ENCODE measurements around the gene EVA1A.
"Not testable (repeated sequence)": the region's sequence is repeated elsewhere in the genome, so short reads cannot be mapped to it uniquely, and the experiment has no call there.

Gene EVA1A

DNA sequence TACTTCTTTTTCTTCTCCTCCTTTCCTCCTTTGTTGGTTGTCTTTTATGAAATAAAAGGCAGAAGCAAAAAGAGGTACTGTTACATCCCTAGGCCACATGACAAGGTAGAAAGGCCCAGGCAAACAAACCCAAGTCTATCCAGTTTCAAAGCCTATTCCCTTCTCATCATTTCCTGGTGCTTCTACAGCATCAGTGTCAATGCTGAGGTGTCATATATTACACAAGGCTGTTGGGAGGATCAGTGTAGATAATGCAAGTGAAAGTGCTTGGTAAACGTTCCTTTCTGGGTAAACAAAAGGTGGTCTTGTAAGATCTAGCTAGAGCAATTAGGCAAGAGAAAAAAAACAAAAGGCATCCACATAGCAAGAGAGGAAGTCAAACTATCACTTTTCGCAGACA, 64.9 kb downstream of the EVA1A start:
- Histone ChIP-seq H3K36me3 (ENCODE audit: control insufficient read depth, insufficient read depth, low read length) (peaks cover 7% of the 10 kb centered on the region), H3K9me3 (ENCODE audit: control insufficient read depth, low read length) (no peaks in the 10 kb centered on the region), H3K27ac (ENCODE audit: low read depth, low read length, severe bottlenecking) (no peak overlapping the region), H3K4me1 (ENCODE audit: control insufficient read depth, insufficient read depth, low read length, poor library complexity, severe bottlenecking) (peaks cover 2% of the 10 kb centered on the region), H3K4me3 (ENCODE audit: extremely low read depth, insufficient read depth, low read length, poor library complexity, severe bottlenecking) (no peak overlapping the region)
- WGBS, 2 experiments (ENCODE audit: insufficient coverage in 2 of 2): 64 to 80% methylated on average over 1 to 2 of the region's 2 CpGs

GRCh38 chr2:75494137-75494769, 66.5 kb downstream of the EVA1A start:
- Histone ChIP-seq H3K27ac (ENCODE audit: low read depth, low read length, severe bottlenecking) (no peak overlapping the region), H3K4me1 (ENCODE audit: control insufficient read depth, insufficient read depth, low read length, poor library complexity, severe bottlenecking) (peaks cover 2% of the 10 kb centered on the region), H3K36me3 (ENCODE audit: control insufficient read depth, insufficient read depth, low read length) (peaks cover 7% of the 10 kb centered on the region), H3K9me3 (ENCODE audit: control insufficient read depth, low read length) (no peaks in the 10 kb centered on the region), H3K4me3 (ENCODE audit: extremely low read depth, insufficient read depth, low read length, poor library complexity, severe bottlenecking) (no peak overlapping the region)
- WGBS, 2 experiments (ENCODE audit: insufficient coverage in 2 of 2): 91 to 97% methylated on average over 3 to 6 of the region's 6 CpGs

DNA sequence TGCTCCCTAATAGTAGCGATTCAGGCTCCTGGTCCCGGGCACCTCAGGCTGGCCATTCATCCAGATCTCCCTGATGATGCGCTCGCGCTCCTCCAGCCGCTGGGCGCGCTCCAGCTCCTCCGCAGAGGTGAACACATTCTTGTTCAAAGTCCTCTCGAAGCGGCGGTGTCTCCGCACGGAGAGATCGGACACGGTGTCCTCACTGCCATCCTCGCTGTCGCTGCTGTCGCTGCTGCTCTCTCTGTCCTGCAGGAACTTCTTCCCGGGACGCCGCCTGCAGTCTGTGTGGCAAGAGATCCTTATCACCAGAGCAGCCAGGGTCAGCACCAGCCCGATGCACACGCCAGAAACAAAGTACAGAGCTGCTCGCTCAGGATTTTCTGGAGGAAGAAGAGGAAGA, 67.5 kb downstream of the EVA1A start:
- H3K4me1 ChIP-seq (ENCODE audit: control insufficient read depth, insufficient read depth, low read length, poor library complexity, severe bottlenecking): peaks cover 2% of the 10 kb centered on the region
- 92 to 97% methylated on average over 19 to 25 of the region's 25 CpGs for WGBS, 2 experiments (ENCODE audit: insufficient coverage in 2 of 2)
- no peaks in the 10 kb centered on the region for H3K9me3 ChIP-seq (ENCODE audit: control insufficient read depth, low read length)
- no peak overlapping the region for H3K27ac ChIP-seq (ENCODE audit: low read depth, low read length, severe bottlenecking)
- H3K36me3 ChIP-seq (ENCODE audit: control insufficient read depth, insufficient read depth, low read length): peaks cover 7% of the 10 kb centered on the region
- H3K4me3 ChIP-seq (ENCODE audit: extremely low read depth, insufficient read depth, low read length, poor library complexity, severe bottlenecking): no peak overlapping the region

- peaks cover 7% of the 10 kb centered on the region for H3K36me3 ChIP-seq (ENCODE audit: control insufficient read depth, insufficient read depth, low read length)
- 86 to 93% methylated on average over 2 to 3 of the region's 4 CpGs for WGBS, 2 experiments (ENCODE audit: insufficient coverage in 2 of 2)
- no peak overlapping the region for H3K27ac ChIP-seq (ENCODE audit: low read depth, low read length, severe bottlenecking)
- no peaks in the 10 kb centered on the region for H3K9me3 ChIP-seq (ENCODE audit: control insufficient read depth, low read length)
- no peak overlapping the region for H3K4me3 ChIP-seq (ENCODE audit: extremely low read depth, insufficient read depth, low read length, poor library complexity, severe bottlenecking)
- peaks cover 2% of the 10 kb centered on the region for H3K4me1 ChIP-seq (ENCODE audit: control insufficient read depth, insufficient read depth, low read length, poor library complexity, severe bottlenecking)
Observed at GRCh38 chr2:75491129-75491753, 69.5 kb downstream of the EVA1A start.

- WGBS, 2 experiments (ENCODE audit: insufficient coverage in 2 of 2): 74 to 89% methylated on average over 2 of the region's 2 CpGs
- no peaks in the 10 kb centered on the region for H3K9me3 ChIP-seq (ENCODE audit: control insufficient read depth, low read length)
- no peak overlapping the region for H3K4me3 ChIP-seq (ENCODE audit: extremely low read depth, insufficient read depth, low read length, poor library complexity, severe bottlenecking)
- H3K36me3 ChIP-seq (ENCODE audit: control insufficient read depth, insufficient read depth, low read length): peaks cover 7% of the 10 kb centered on the region
- peaks cover 2% of the 10 kb centered on the region for H3K4me1 ChIP-seq (ENCODE audit: control insufficient read depth, insufficient read depth, low read length, poor library complexity, severe bottlenecking)
- H3K27ac ChIP-seq (ENCODE audit: low read depth, low read length, severe bottlenecking): no peak overlapping the region
Observed at GRCh38 chr2:75489721-75490120, 71.0 kb downstream of the EVA1A start.

GRCh38 chr2:75488157-75488556, 72.6 kb downstream of the EVA1A start:
- H3K36me3 ChIP-seq (ENCODE audit: control insufficient read depth, insufficient read depth, low read length): peaks cover 7% of the 10 kb centered on the region
- 80% methylated on average over 1 of the region's 1 CpG; no CpG with 5 or more reads in 1 of the 2 experiments for WGBS, 2 experiments (ENCODE audit: insufficient coverage in 2 of 2)
- H3K4me3 ChIP-seq (ENCODE audit: extremely low read depth, insufficient read depth, low read length, poor library complexity, severe bottlenecking): no peak overlapping the region
- no peaks in the 10 kb centered on the region for H3K9me3 ChIP-seq (ENCODE audit: control insufficient read depth, low read length)
- H3K4me1 ChIP-seq (ENCODE audit: control insufficient read depth, insufficient read depth, low read length, poor library complexity, severe bottlenecking): peaks cover 2% of the 10 kb centered on the region
- H3K27ac ChIP-seq (ENCODE audit: low read depth, low read length, severe bottlenecking): no peak overlapping the region

DNA sequence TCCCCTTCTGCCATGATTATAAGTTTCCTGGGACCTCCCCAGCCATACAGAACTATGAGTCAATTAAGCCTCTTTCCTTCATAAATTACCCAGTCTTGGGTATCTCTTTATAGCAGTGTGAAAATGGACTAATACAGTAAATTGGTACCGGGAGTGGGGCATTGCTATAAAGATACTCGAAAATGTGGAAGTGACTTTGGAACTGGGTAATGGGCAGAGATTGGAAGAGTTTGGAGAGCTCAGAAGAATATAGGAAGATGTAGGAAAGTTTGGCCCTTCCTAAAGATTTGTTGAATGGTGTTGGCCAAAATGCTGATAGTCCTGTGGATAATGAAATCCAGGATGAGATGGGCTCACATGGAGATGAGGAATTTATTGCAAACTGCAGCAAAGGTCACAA, 74.0 kb downstream of the EVA1A start:
- H3K4me1 ChIP-seq (ENCODE audit: control insufficient read depth, insufficient read depth, low read length, poor library complexity, severe bottlenecking); H3K4me3 ChIP-seq (ENCODE audit: extremely low read depth, insufficient read depth, low read length, poor library complexity, severe bottlenecking); H3K36me3 ChIP-seq (ENCODE audit: control insufficient read depth, insufficient read depth, low read length); H3K9me3 ChIP-seq (ENCODE audit: control insufficient read depth, low read length); H3K27ac ChIP-seq (ENCODE audit: low read depth, low read length, severe bottlenecking): not testable (repeated sequence)
- 89 to 94% methylated on average over 2 of the region's 2 CpGs for WGBS, 2 experiments (ENCODE audit: insufficient coverage in 2 of 2)

GRCh38 chr2:75484840-75485239, 75.9 kb downstream of the EVA1A start:
- Histone ChIP-seq H3K27ac (ENCODE audit: low read depth, low read length, severe bottlenecking) (no peak overlapping the region), H3K36me3 (ENCODE audit: control insufficient read depth, insufficient read depth, low read length) (no peaks in the 10 kb centered on the region), H3K9me3 (ENCODE audit: control insufficient read depth, low read length) (no peaks in the 10 kb centered on the region), H3K4me1 (ENCODE audit: control insufficient read depth, insufficient read depth, low read length, poor library complexity, severe bottlenecking) (no peaks in the 10 kb centered on the region), H3K4me3 (ENCODE audit: extremely low read depth, insufficient read depth, low read length, poor library complexity, severe bottlenecking) (no peak overlapping the region)
- WGBS, 2 experiments (ENCODE audit: insufficient coverage in 2 of 2): 100% methylated on average over 1 of the region's 1 CpG; no CpG with 5 or more reads in 1 of the 2 experiments

GRCh38 chr2:75483878-75484277, 76.9 kb downstream of the EVA1A start:
- Histone ChIP-seq H3K4me1 (ENCODE audit: control insufficient read depth, insufficient read depth, low read length, poor library complexity, severe bottlenecking) (no peaks in the 10 kb centered on the region), H3K4me3 (ENCODE audit: extremely low read depth, insufficient read depth, low read length, poor library complexity, severe bottlenecking) (no peak overlapping the region), H3K9me3 (ENCODE audit: control insufficient read depth, low read length) (no peaks in the 10 kb centered on the region), H3K27ac (ENCODE audit: low read depth, low read length, severe bottlenecking) (no peak overlapping the region), H3K36me3 (ENCODE audit: control insufficient read depth, insufficient read depth, low read length) (no peaks in the 10 kb centered on the region)
- WGBS, 2 experiments (ENCODE audit: insufficient coverage in 2 of 2): 70 to 98% methylated on average over 4 of the region's 6 CpGs

DNA sequence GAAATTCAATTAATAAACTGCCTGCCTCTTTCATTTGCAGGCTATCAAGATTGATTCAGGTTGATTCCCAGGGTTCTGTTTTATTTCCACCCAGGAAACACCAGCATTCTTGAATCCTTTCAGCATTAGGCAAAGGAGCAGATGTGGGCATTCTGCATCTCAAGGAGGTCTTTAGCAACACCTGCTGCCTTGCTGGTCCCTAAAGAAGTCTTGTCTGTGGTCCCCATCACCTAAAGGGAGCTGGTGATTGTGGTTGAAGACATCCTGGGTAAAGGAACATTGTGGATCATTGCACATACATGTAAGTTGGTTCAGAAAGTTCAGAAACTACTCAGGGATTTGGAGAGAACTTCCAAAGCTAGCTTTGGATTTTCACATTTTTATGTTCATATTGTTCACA, 78.3 kb downstream of the EVA1A start:
- Histone ChIP-seq H3K27ac (ENCODE audit: low read depth, low read length, severe bottlenecking) (no peak overlapping the region), H3K4me1 (ENCODE audit: control insufficient read depth, insufficient read depth, low read length, poor library complexity, severe bottlenecking) (no peaks in the 10 kb centered on the region), H3K4me3 (ENCODE audit: extremely low read depth, insufficient read depth, low read length, poor library complexity, severe bottlenecking) (no peak overlapping the region), H3K36me3 (ENCODE audit: control insufficient read depth, insufficient read depth, low read length) (no peaks in the 10 kb centered on the region), H3K9me3 (ENCODE audit: control insufficient read depth, low read length) (peaks cover 11% of the 10 kb centered on the region)
